IPS-20b (cell line): ENCODE measurements around the gene NCOA6.
"Not testable (repeated sequence)": the region's sequence is repeated elsewhere in the genome, so short reads cannot be mapped to it uniquely, and the experiment has no call there.

Experiments
- H3K27ac ChIP-seq: one replicate; pipeline ENCODE4 v1.5.1; 2013; ENCODE audit warnings: low read length
- H3K27me3 ChIP-seq: 2 replicates; pipeline ENCODE4 v1.6.1; 2013; ENCODE audit warnings: mild to moderate bottlenecking, low read length, inconsistent platforms; ENCODE audit not compliant: insufficient read depth
- H3K36me3 ChIP-seq: 2 replicates; pipeline ENCODE4 v1.6.1; 2013; ENCODE audit warnings: low read depth, mild to moderate bottlenecking, inconsistent platforms, low read length, moderate library complexity; ENCODE audit not compliant: insufficient read depth
- H3K4me1 ChIP-seq: 2 replicates; pipeline ENCODE4 v1.6.1; 2013; ENCODE audit warnings: mild to moderate bottlenecking, control low read depth, inconsistent platforms, low read length, moderate library complexity; ENCODE audit not compliant: insufficient read depth
- H3K4me3 ChIP-seq: 2 replicates; pipeline ENCODE4 v1.5.1; 2013; ENCODE audit warnings: mild to moderate bottlenecking, low read length, inconsistent platforms
- H3K9ac ChIP-seq: 2 replicates; pipeline ENCODE4 v1.6.1; 2013; ENCODE audit warnings: low read depth, mild to moderate bottlenecking, inconsistent platforms, low read length, moderate library complexity
- H3K9me3 ChIP-seq: 2 replicates; pipeline ENCODE4 v1.6.1; 2013; ENCODE audit warnings: mild to moderate bottlenecking, low read depth, low read length, inconsistent platforms; ENCODE audit not compliant: insufficient read depth

Gene NCOA6

DNA sequence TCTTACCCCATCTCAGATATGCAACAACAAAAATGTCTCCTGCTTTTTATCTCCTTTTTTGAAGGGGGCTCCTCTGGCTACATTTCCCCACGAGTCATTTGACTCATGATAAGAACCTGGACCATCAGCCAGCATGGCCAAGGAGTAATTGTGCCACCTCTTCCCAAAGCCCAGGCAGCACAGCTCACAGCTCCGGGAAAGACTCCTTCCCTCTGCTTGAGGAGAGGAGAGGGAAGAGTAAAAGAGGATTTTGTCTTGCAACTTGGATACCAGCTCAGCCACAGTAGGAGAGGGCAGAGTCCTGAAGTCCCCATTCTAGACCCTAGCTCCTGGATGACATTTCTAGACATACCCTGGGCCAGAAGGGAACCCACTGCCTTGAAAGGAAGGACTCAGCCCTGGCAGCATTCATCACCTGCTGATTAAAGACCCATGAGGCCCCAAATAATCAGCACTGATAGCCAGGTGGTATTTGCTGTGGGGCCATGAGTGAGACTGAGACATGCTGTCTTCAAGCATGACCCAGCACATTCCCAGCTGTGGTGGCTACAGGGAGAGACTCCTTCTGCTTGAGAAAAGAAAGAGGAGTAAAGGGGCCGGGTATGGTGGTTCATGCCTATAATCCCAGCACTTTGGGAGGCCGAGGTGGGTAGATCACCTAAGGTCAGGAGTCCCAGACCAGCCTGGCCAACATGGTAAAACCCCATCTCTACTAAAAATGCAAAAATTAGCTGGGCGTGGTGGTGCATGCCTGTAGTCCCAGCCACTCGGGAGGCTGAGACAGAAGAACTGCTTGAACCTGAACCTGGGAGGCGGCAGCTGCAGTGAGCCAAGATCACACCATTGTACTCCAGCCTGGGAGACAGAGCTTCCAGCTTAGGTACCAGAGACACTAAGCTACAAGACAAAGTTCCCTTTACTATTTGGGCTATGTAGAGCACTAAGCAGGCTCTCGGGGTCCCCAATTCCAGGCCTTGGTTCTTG lies 28.1 kb downstream of the NCOA6 start:
- no peak overlapping the region for H3K27ac ChIP-seq
- H3K36me3 ChIP-seq, result no peaks in the 10 kb centered on the region
- no peak overlapping the region for H3K9ac ChIP-seq

DNA sequence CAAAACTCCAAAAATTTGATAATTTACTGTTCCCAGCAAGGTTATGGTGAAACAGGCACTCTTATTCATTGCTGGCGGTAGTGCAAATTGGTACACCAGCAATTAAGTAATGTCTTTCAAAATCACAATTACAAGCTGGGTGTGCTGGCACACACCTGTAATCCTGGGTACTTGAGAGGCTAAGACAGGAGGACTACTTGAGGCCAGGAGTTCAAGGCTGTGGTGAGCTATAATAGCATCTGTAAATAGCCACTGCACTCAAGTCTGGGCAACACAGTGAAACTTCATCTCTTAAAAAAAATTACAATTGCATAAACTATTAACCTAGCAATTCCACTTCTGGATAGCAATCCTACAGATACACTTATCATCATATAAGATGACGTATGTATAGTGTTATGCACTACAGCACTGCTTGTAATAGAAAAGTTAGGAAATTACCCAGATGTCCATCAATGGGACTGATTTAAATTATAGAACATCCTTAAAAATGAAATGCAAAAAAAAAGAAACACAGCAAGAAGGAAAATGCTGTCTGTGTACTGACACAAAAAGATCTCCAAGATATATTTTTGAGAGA lies 31.4 kb downstream of the NCOA6 start:
- no peaks in the 10 kb centered on the region for H3K9me3 ChIP-seq
- H3K4me1 ChIP-seq, result peaks cover 3% of the 10 kb centered on the region; the same call in 1 of the 2 replicates
- H3K9ac ChIP-seq, result no peak overlapping the region
- H3K36me3 ChIP-seq, result 0 out of 2 replicates have a peak, but pooled peaks cover 10% of the 10 kb centered on the region
- no peak overlapping the region for H3K4me3 ChIP-seq
- no peaks in the 10 kb centered on the region for H3K27me3 ChIP-seq
- no peak overlapping the region for H3K27ac ChIP-seq

More for the DNA sequence above, 28.1 kb downstream of the NCOA6 start:
- Histone ChIP-seq H3K4me1 (no peaks in the 10 kb centered on the region; the same call in 1 of the 2 replicates), H3K9me3 (no peaks in the 10 kb centered on the region), H3K27me3 (no peaks in the 10 kb centered on the region), H3K4me3 (no peak overlapping the region)

DNA sequence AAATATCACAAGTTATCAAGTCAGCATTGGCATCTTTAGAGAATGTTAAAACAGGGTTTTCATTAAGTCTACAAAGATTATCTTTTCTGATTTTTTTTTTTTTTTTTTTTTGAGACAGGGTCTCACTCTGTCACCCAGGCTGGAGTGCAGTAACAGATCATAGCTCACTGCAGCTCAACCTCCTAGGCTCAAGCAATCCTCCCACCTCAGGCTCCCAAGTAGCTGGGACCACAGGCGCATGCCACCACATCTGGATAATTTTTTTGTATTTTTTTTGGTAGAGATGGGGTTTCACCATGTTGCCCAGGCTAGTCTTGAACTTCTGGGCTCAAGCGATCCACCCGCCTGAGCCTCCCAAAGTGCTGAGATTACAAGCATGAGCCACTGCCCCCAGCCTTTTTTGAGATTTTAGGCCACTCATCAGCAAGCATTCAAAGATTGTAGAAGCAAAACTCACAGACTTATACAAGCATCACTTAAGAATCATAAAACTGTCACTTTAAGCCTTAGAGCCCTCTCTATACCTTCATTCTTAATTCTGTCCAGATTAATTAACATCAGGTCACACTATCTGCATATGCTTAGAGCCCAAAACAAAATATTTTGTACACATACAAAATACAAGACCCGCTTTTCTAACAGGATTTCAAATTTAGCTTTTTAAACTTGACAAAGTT lies 32.6 kb downstream of the NCOA6 start:
- Histone ChIP-seq H3K27ac (no peak overlapping the region), H3K4me3 (no peak overlapping the region), H3K36me3 (0 out of 2 replicates have a peak, but pooled peaks cover 10% of the 10 kb centered on the region)

DNA sequence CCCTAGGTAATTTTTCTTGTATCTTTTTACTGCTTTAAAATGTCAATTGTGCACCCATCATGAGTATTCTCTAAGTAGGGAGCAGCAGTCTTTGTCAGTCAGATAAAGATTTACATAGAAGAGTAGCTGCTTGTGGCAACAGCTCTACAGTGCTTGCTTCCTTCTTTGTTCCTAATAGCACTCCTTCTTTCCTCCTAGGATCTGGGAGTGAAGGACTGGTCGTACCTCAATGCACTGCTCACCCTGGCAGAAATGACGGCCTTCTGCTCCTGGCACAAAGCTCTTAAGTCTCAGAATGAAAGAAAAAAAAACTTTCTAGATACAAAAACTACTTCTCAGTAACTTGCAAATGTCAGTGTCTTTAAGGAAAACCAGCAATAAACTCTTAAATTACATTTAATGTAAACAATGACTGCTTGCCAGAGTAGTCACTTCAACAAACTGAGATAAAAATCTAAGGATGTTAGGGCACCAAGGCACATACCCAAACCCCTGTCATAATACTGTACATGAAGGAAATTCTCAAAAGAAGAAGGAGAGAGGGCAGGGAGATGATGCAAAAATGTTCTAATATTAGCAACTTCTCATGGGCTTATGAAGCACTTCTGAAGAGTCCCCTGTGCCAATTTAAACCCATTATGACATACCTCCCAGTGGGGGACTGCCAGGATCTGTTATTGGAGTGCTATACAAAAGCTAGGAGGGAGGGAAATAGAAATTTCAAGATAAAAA lies 34.0 kb downstream of the NCOA6 start:
- H3K27me3 ChIP-seq, result no peaks in the 10 kb centered on the region
- H3K9me3 ChIP-seq, result no peaks in the 10 kb centered on the region
- H3K4me1 ChIP-seq, result peaks cover 3% of the 10 kb centered on the region; the same call in 1 of the 2 replicates
- no peak overlapping the region for H3K27ac ChIP-seq
- no peak overlapping the region for H3K9ac ChIP-seq
- H3K36me3 ChIP-seq, result 0 out of 2 replicates have a peak, but pooled peaks cover 10% of the 10 kb centered on the region
- no peak overlapping the region for H3K4me3 ChIP-seq

More for the DNA sequence above, 32.6 kb downstream of the NCOA6 start:
- Histone ChIP-seq H3K4me1 (peaks cover 3% of the 10 kb centered on the region; the same call in 1 of the 2 replicates), H3K9ac (no peak overlapping the region), H3K9me3 (no peaks in the 10 kb centered on the region), H3K27me3 (no peaks in the 10 kb centered on the region)

DNA sequence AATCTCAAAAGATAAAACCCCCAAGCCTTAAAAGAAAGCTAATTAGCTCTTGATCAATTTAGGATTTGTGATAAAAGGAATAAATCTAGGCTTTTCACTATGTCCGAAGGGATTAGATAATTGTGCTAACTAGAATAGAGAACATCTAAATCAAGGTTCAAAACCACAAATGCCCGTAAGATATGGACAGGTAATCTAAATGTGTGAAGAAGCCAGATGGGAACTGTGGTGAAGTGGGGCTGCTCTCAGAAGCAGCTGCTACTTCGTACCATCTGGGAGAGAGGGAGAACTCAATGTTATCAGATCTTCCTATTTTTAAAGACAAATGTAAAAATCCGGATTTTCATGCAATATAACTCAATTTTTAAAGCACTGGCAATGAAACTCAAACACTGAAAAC lies 44.2 kb downstream of the NCOA6 start:
- Histone ChIP-seq H3K9ac (no peak overlapping the region), H3K4me3 (no peak overlapping the region), H3K36me3 (peaks cover 16% of the 10 kb centered on the region), H3K9me3 (no peaks in the 10 kb centered on the region), H3K27ac (no peak overlapping the region), H3K27me3 (no peaks in the 10 kb centered on the region), H3K4me1 (no peaks in the 10 kb centered on the region)

DNA sequence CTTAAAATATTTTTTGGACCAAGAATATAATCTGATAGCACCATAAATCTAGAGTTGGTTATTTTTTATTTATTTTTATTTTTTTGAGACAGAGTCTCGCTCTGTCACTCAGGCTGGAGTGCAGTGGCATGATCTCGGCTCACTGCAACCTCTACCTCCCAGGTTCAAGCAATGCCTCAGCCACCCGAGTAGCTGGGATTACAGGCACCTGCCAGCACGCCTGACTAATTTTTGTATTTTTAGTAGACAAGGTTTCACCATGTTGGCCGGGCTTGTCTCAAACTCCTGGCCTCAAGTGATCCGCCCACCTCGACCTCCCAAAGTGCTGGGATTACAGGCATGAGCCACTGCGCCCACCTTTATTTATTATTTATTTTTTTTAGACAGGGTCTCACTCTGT lies 45.2 kb downstream of the NCOA6 start:
- H3K36me3 ChIP-seq, result peaks cover 23% of the 10 kb centered on the region
- not testable (repeated sequence) for H3K27me3 ChIP-seq, H3K9ac ChIP-seq, H3K4me1 ChIP-seq, H3K27ac ChIP-seq, H3K4me3 ChIP-seq, H3K9me3 ChIP-seq

DNA sequence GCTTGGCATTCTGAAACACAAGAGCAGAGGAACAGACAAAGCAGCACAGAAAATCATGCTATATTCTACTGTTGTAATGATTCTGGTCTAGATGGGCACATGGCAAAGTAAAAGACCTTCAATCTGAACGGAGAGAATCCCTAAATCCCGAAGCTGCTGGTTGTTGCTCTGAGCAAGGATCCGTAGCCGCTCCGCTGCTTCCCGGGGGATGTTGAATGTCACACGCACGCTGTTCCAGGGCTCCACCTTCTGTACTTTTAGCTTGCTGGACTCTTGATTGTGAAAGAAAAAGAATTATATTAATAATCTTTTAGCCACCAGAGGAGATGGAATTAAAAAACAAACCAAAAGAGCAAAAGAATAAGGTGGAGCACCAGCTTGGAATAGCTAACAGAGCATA lies 49.3 kb downstream of the NCOA6 start:
- Histone ChIP-seq H3K36me3 (peaks cover 36% of the 10 kb centered on the region), H3K4me3 (no peak overlapping the region), H3K27ac (no peak overlapping the region), H3K9ac (no peak overlapping the region), H3K4me1 (no peaks in the 10 kb centered on the region), H3K27me3 (no peaks in the 10 kb centered on the region), H3K9me3 (no peaks in the 10 kb centered on the region)

DNA sequence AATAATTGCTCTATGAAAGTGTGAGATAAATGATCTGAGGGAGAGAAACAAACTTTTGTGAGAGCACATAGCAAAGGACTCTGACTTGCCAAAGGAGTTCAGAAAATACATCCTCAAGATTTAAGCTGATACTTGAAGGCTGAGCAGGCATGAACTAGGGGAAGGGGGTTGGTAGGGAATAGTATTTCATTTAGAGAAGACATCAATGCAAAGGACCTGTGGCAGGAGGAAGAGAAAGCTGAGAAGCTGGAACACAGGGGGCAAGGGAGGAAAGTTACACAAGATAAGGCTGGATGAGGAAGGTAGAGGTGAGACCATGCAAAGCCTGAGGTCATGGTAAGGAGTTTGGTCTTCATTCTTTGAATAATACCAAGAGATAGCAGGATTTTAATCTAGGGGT lies 50.6 kb downstream of the NCOA6 start:
- no peak overlapping the region for H3K9ac ChIP-seq
- H3K27me3 ChIP-seq, result no peaks in the 10 kb centered on the region
- no peaks in the 10 kb centered on the region for H3K9me3 ChIP-seq
- H3K27ac ChIP-seq, result no peak overlapping the region
- H3K4me1 ChIP-seq, result no peaks in the 10 kb centered on the region
- peaks cover 34% of the 10 kb centered on the region for H3K36me3 ChIP-seq
- no peak overlapping the region for H3K4me3 ChIP-seq

DNA sequence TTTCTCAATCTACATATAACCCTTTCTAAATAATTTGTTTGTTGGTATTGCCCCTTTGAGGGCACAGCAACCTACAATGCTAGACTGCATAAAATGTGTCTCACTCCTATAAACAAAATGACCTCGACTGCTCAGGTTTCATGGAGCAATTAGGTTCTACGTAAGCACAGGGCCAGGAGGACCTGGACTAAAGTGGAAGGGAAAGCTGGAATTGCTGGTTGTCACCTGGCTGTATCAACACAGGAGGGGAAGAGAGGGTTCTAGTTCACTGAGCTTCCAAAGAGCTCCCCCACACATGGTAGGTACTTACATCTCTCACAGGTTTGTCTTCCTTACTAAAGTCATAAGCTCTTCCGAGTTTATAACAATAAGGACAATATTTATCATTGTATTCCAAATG lies 51.0 kb downstream of the NCOA6 start:
- Histone ChIP-seq H3K4me1 (no peaks in the 10 kb centered on the region), H3K27me3 (no peaks in the 10 kb centered on the region), H3K9ac (no peak overlapping the region), H3K9me3 (no peaks in the 10 kb centered on the region), H3K36me3 (peaks cover 30% of the 10 kb centered on the region; the same call in 1 of the 2 replicates), H3K27ac (no peak overlapping the region), H3K4me3 (no peak overlapping the region)

DNA sequence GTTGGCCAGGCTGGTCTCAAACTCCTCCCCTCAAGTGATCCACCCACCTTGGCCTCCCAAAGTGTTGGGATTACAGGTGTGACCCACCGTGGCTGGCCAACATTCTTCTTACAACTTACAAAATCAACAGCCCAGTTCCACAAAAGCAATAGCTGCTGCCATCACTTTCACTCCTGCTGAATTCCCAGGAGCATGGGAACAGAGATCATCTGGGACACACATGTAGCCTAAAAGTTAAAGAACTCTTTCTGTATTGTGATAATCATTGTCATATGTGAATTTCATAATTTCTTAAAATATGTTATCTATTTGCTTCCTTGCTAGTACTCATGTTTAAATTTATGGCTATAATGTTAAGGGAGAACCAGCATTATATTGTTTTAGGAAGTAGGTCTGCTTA lies 51.7 kb downstream of the NCOA6 start:
- H3K9ac ChIP-seq, result no peak overlapping the region
- H3K4me3 ChIP-seq, result no peak overlapping the region
- H3K27me3 ChIP-seq, result no peaks in the 10 kb centered on the region
- H3K9me3 ChIP-seq, result no peaks in the 10 kb centered on the region
- H3K4me1 ChIP-seq, result no peaks in the 10 kb centered on the region
- H3K27ac ChIP-seq, result no peak overlapping the region
- H3K36me3 ChIP-seq, result peaks cover 31% of the 10 kb centered on the region

DNA sequence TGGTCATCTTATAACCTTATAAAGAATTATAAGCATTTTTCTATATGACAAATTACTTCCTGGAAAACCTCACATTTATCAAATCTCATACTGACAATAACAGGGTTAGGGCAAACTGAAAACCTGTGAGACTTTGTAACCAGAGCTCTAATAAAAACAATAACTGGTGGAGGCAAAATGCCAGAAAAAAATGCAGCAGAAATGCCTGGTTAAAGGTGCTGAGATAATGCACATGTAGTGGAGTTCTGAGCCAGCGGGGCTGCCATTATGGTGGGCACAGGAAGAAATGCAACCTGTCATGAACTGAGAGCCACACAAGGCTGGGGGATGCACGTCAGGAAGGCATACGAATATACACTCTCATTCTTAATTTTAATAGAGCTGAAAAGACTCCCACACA lies 53.0 kb downstream of the NCOA6 start:
- Histone ChIP-seq H3K4me3 (no peak overlapping the region), H3K27me3 (no peaks in the 10 kb centered on the region), H3K9me3 (no peaks in the 10 kb centered on the region), H3K4me1 (no peaks in the 10 kb centered on the region), H3K27ac (no peak overlapping the region), H3K36me3 (peaks cover 44% of the 10 kb centered on the region), H3K9ac (no peak overlapping the region)
